ENCODE measurements around the gene TFCP2L1. TPM values are rescaled to one million over a fixed set of nuclear protein-coding genes. Genes with fewer than 3 reads are reported as not detected.

Gene TFCP2L1
- total and polyA plus RNA-seq, 4 donors = 0.06 to 1.5 (median 0.36) TPM

GRCh38 chr2:121285926-121286325 is 924 bp upstream of the TFCP2L1 start:
- TF ChIP-seq JUND (IDR thresholded peaks at IDR 0.05) (no peak), HNF4G (IDR thresholded peaks at IDR 0.05) (no peak), ATF3 (IDR thresholded peaks at IDR 0.05) (no peak), NR2F2 (IDR thresholded peaks at IDR 0.05) (no peak), EGR1 (IDR thresholded peaks at IDR 0.05; ENCODE audit: low read depth in 2 of 2) (no peak), TAF1 (conservative IDR thresholded peaks at IDR 0.05) (no peak), REST (IDR thresholded peaks at IDR 0.05) (no peak)
- DNase-seq (ENCODE audit: low spot score) = no peak
- no peaks in the 10 kb centered on the region for H3K36me3 ChIP-seq (ENCODE audit: control insufficient read depth in 4 of 4, insufficient read depth in 3 of 4, low read depth in 1 of 4, low read length in 3 of 4)
- whole genome bisulfite sequencing = 89% methylated on average over 3 of the region's 3 CpGs
- no peak overlapping the region for H3K27ac ChIP-seq (ENCODE audit: low read depth in 1 of 2, low read length in 2 of 2)
- H3K4me1 ChIP-seq (ENCODE audit: control insufficient read depth in 4 of 4, insufficient read depth in 4 of 4, low read length in 3 of 4) = peaks cover 6 to 29% (median 19%) of the 10 kb centered on the region in 4 donors
- no peaks in the 10 kb centered on the region for H3K9me3 ChIP-seq (ENCODE audit: control insufficient read depth in 4 of 4, low read length in 3 of 4)
- H3K27me3 ChIP-seq (ENCODE audit: control insufficient read depth in 4 of 4, insufficient read depth in 4 of 4, low read length in 3 of 4) = peaks cover 0 to 2% (median under 1%) of the 10 kb centered on the region in 4 donors
- no peak overlapping the region for H3K4me3 ChIP-seq (ENCODE audit: low read depth in 1 of 3, low read length in 3 of 3)
- H3K9ac ChIP-seq (ENCODE audit: low read depth in 1 of 2, low read length in 2 of 2) = no peak overlapping the region

GRCh38 chr2:121283670-121284462 is 1.1 kb downstream of the TFCP2L1 start:
- Histone ChIP-seq H3K27me3 (ENCODE audit: control insufficient read depth in 4 of 4, insufficient read depth in 4 of 4, low read length in 3 of 4) (peaks cover 0 to 2% (median under 1%) of the 10 kb centered on the region in 4 donors), H3K4me1 (ENCODE audit: control insufficient read depth in 4 of 4, insufficient read depth in 4 of 4, low read length in 3 of 4) (peaks cover 6 to 35% (median 25%) of the 10 kb centered on the region in 4 donors), H3K9ac (ENCODE audit: low read depth in 1 of 2, low read length in 2 of 2) (no peak overlapping the region), H3K27ac (ENCODE audit: low read depth in 1 of 2, low read length in 2 of 2) (no peak overlapping the region), H3K4me3 (ENCODE audit: low read depth in 1 of 3, low read length in 3 of 3) (peak overlapping the region in 1 of 3 donors; percentile 48), H3K36me3 (ENCODE audit: control insufficient read depth in 4 of 4, insufficient read depth in 3 of 4, low read depth in 1 of 4, low read length in 3 of 4) (no peaks in the 10 kb centered on the region), H3K9me3 (ENCODE audit: control insufficient read depth in 4 of 4, low read length in 3 of 4) (no peaks in the 10 kb centered on the region)
- TF ChIP-seq RAD21 (IDR thresholded peaks at IDR 0.05) (no peak), RXRA (IDR thresholded peaks at IDR 0.05) (no peak), HNF4A (conservative IDR thresholded peaks at IDR 0.05) (no peak), GABPA (IDR thresholded peaks at IDR 0.05 in 1 of 2, conservative IDR thresholded peaks at IDR 0.05 in 1 of 2) (no peak), EGR1 (IDR thresholded peaks at IDR 0.05; ENCODE audit: low read depth in 2 of 2) (no peak), REST (IDR thresholded peaks at IDR 0.05) (no peak), FOXA2 (IDR thresholded peaks at IDR 0.05) (no peak), MAX (IDR thresholded peaks at IDR 0.05) (no peak), TAF1 (conservative IDR thresholded peaks at IDR 0.05) (no peak), HNF4G (IDR thresholded peaks at IDR 0.05) (no peak), ZBTB33 (IDR thresholded peaks at IDR 0.05) (no peak)
- WGBS = 50% methylated on average over 12 of the region's 12 CpGs
- no peak for DNase-seq (ENCODE audit: low spot score)

Measured in liver (tissue), 9 donors.